MM.1S (cell line): Measurements from ENCODE around the gene LNP1.
"Not testable (repeated sequence)": the region's sequence is repeated elsewhere in the genome, so short reads cannot be mapped to it uniquely, and the experiment has no call there.

Source experiments
- DNase-seq: peaks from one replicate; pipeline ENCODE4 v3.0.0-alpha.2; 2015
- H2AFZ ChIP-seq: fragments of 300-600 bp; sonication (generic); 2 replicates; pipeline ENCODE4 v1.6.0; 2016; ENCODE audit warnings: antibody characterized with exemption, low read length
- H3F3A ChIP-seq: fragments of 300-600 bp; sonication (generic); 2 replicates; pipeline ENCODE4 v1.6.1; 2016; ENCODE audit warnings: mild to moderate bottlenecking, antibody characterized with exemption, low read length, moderate library complexity, mixed read lengths; ENCODE audit not compliant: insufficient read depth
- H3K27ac ChIP-seq: fragments of 300-600 bp; sonication (generic); 2 replicates; pipeline ENCODE4 v1.5.1; 2016; ENCODE audit warnings: mild to moderate bottlenecking, low read length
- H3K27me3 ChIP-seq: fragments of 300-600 bp; sonication (generic); replicated peaks from 2 replicates; pipeline ENCODE4 v1.6.0; 2016; ENCODE audit warnings: low read length; ENCODE audit not compliant: insufficient read depth
- H3K36me3 ChIP-seq: fragments of 300-600 bp; sonication (generic); replicated peaks from 2 replicates; pipeline ENCODE4 v1.6.1; 2016; ENCODE audit warnings: mild to moderate bottlenecking, low read length, mixed read lengths; ENCODE audit not compliant: insufficient read depth
- H3K4me1 ChIP-seq: fragments of 300-600 bp; sonication (generic); 2 replicates; pipeline ENCODE4 v1.6.1; 2016; ENCODE audit warnings: low read length, mixed read lengths
- H3K4me2 ChIP-seq: fragments of 300-600 bp; sonication (generic); 2 replicates; pipeline ENCODE4 v1.6.0; 2016; ENCODE audit warnings: low read depth, low read length
- H3K4me3 ChIP-seq: fragments of 300-600 bp; sonication (generic); 2 replicates; pipeline ENCODE4 v1.5.1; 2016; ENCODE audit warnings: low read length, mixed read lengths
- H3K79me2 ChIP-seq: fragments of 300-600 bp; sonication (generic); 2 replicates; pipeline ENCODE4 v1.6.1; 2016; ENCODE audit warnings: mixed run types, low read length, mixed read lengths
- H3K9ac ChIP-seq: fragments of 300-600 bp; sonication (generic); 2 replicates; pipeline ENCODE4 v1.6.1; 2016; ENCODE audit warnings: low read length, mixed read lengths
- H3K9me2 ChIP-seq: fragments of 300-600 bp; sonication (generic); replicated peaks from 2 replicates; pipeline ENCODE4 v1.6.1; 2016; ENCODE audit warnings: mild to moderate bottlenecking, low read length, mixed read lengths; ENCODE audit not compliant: insufficient read depth
- H3K9me3 ChIP-seq: fragments of 300-600 bp; sonication (generic); replicated peaks from 2 replicates; pipeline ENCODE4 v1.6.1; 2016; ENCODE audit warnings: mild to moderate bottlenecking, low read length, mixed read lengths; ENCODE audit not compliant: insufficient read depth
- H4K20me1 ChIP-seq: fragments of 300-600 bp; sonication (generic); 2 replicates; pipeline ENCODE4 v1.6.1; 2016; ENCODE audit warnings: mild to moderate bottlenecking, low read length, moderate library complexity, mixed read lengths; ENCODE audit not compliant: insufficient read depth
- EZH2 ChIP-seq: fragments of 300-600 bp; sonication (generic); optimal IDR thresholded peaks from 2 replicates; pipeline ENCODE3; 2017; ENCODE audit warnings: low read depth, mild to moderate bottlenecking, antibody characterized with exemption, low read length, mixed read lengths
- EZH2phosphoT487 ChIP-seq: fragments of 300-600 bp; sonication (generic); IDR thresholded peaks from 2 replicates; pipeline ENCODE4 v1.6.1; 2018; ENCODE audit warnings: antibody characterized with exemption, low read length
- TF ChIP-seq, protein P1 (sequence below): fragments of 300-600 bp; sonication (generic); IDR thresholded peaks from 2 replicates; pipeline ENCODE4 v1.5.1; 2016; ENCODE audit warnings: antibody characterized with exemption, low read length, mixed read lengths

The LNP1 gene

DNA sequence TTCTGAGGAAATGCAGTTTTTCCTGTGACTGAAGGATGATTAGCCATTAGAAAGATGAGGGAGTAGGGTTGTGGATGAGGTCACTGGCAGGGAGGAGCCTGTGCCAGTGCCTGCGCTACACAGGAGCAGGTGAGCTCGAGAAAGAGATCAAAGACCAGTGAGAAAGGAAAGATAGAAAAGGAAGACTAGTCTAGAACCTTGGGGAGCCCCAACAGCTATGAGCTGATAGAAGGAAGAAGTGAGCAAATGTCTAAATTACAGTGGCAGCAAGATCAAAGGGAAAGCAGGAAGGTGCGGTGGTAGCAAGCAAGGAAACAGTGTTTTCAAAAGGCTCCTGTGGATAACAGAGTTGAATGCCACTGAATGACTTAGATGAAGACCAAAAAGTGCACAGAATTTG lies 39.6 kb downstream of the LNP1 start:
- no peak for DNase-seq
- Histone ChIP-seq H3K36me3 (no peaks in the 10 kb centered on the region), H2AFZ (no peak overlapping the region), H3K27me3 (no peaks in the 10 kb centered on the region), H3K9ac (no peak overlapping the region), H3K4me3 (no peak overlapping the region), H3K9me3 (no peaks in the 10 kb centered on the region; the same call in 1 of the 2 replicates), H3K4me1 (no peaks in the 10 kb centered on the region), H3F3A (no peaks in the 10 kb centered on the region), H3K9me2 (no peaks in the 10 kb centered on the region), H3K4me2 (no peak overlapping the region), H3K27ac (no peak overlapping the region), H3K79me2 (no peaks in the 10 kb centered on the region), H4K20me1 (no peaks in the 10 kb centered on the region)
- TF ChIP-seq, protein P1, sequence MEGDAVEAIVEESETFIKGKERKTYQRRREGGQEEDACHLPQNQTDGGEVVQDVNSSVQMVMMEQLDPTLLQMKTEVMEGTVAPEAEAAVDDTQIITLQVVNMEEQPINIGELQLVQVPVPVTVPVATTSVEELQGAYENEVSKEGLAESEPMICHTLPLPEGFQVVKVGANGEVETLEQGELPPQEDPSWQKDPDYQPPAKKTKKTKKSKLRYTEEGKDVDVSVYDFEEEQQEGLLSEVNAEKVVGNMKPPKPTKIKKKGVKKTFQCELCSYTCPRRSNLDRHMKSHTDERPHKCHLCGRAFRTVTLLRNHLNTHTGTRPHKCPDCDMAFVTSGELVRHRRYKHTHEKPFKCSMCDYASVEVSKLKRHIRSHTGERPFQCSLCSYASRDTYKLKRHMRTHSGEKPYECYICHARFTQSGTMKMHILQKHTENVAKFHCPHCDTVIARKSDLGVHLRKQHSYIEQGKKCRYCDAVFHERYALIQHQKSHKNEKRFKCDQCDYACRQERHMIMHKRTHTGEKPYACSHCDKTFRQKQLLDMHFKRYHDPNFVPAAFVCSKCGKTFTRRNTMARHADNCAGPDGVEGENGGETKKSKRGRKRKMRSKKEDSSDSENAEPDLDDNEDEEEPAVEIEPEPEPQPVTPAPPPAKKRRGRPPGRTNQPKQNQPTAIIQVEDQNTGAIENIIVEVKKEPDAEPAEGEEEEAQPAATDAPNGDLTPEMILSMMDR, result no peak
- TF ChIP-seq EZH2phosphoT487 (no peak), EZH2 (no peak)

DNA sequence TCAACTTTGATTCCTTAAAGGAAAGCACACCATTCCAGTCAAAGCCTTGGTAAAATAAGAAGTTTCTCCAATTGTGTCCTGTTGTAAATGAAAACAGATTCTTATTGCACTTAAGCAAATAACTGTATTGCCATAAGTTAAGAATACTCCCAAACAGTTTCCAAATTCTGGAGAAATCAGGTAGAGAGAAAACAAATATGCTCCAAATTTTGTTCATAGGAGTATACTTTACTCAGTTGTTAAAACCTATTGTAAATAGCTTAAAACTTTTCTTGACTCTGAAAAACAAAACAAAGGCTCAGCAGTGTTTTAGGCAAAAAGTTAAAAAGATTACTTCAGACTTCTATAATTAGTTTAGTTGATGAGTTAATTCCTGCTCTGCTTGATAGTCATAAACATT lies 42.4 kb downstream of the LNP1 start:
- Histone ChIP-seq H3K27ac (no peak overlapping the region), H3K9me2 (no peaks in the 10 kb centered on the region), H3K9me3 (no peaks in the 10 kb centered on the region; the same call in 1 of the 2 replicates), H2AFZ (no peak overlapping the region), H4K20me1 (no peaks in the 10 kb centered on the region), H3K27me3 (no peaks in the 10 kb centered on the region), H3K4me3 (no peak overlapping the region), H3K4me2 (no peak overlapping the region), H3K79me2 (no peaks in the 10 kb centered on the region), H3F3A (no peaks in the 10 kb centered on the region), H3K36me3 (no peaks in the 10 kb centered on the region), H3K9ac (no peak overlapping the region), H3K4me1 (no peaks in the 10 kb centered on the region)
- no peak for DNase-seq
- TF ChIP-seq EZH2 (no peak), EZH2phosphoT487 (no peak)
- TF ChIP-seq, protein P1, result no peak

DNA sequence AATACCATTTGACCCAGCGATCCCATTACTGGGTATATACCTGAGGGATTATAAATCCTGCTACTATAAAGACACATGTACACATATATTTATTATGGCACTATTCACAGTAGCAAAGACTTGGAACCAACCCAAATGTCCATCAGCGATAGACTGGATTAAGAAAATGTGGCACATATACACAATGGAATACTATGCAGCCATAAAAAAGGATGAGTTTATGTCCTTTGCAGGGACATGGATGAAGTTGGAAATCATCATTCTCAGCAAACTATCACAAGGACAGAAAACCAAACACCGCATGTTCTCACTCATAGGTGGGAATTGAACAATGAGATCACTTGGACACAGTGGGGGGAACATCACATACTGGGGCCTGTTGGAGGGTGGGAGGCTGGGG lies 45.7 kb downstream of the LNP1 start:
- not testable (repeated sequence) for H2AFZ ChIP-seq, H3K27me3 ChIP-seq, H4K20me1 ChIP-seq, H3K4me3 ChIP-seq, H3F3A ChIP-seq, H3K9ac ChIP-seq, H3K4me1 ChIP-seq, H3K36me3 ChIP-seq, DNase-seq, H3K79me2 ChIP-seq, H3K4me2 ChIP-seq, H3K27ac ChIP-seq, H3K9me2 ChIP-seq, H3K9me3 ChIP-seq

DNA sequence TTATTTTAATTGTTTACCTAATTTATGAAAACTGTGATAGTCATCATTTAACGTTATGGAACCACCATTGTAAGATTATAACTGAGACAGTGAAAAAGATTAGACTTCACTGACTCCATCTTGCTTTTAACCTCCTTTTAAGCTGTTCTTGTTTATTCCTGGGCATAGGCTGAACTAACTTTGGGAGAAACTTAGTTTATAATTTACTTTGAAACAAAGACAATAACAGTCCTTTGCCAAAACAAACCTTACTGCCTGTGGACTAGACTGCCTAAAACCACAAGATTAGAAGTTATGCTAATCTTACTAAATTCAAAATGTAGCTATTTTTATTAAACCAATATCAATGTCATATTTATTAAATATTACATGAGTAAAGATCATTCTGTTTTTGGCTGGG lies 46.7 kb downstream of the LNP1 start:
- H3K36me3 ChIP-seq, result no peaks in the 10 kb centered on the region
- H3K27me3 ChIP-seq, result no peaks in the 10 kb centered on the region
- no peaks in the 10 kb centered on the region for H3K79me2 ChIP-seq
- no peak overlapping the region for H3K27ac ChIP-seq
- no peak overlapping the region for H3K9ac ChIP-seq
- no peak for DNase-seq
- H3F3A ChIP-seq, result no peaks in the 10 kb centered on the region
- H3K9me2 ChIP-seq, result no peaks in the 10 kb centered on the region
- H3K4me1 ChIP-seq, result no peaks in the 10 kb centered on the region
- no peak overlapping the region for H2AFZ ChIP-seq
- no peak overlapping the region for H3K4me3 ChIP-seq
- no peaks in the 10 kb centered on the region for H4K20me1 ChIP-seq
- no peak overlapping the region for H3K4me2 ChIP-seq
- TF ChIP-seq, protein P1, result no peak
- TF ChIP-seq EZH2 (no peak), EZH2phosphoT487 (no peak)
- H3K9me3 ChIP-seq, result no peaks in the 10 kb centered on the region; the same call in 1 of the 2 replicates
